GM19193 (cell line): ENCODE data around the gene GRK5.

Experiments
- POLR2A ChIP-seq: IDR thresholded peaks from 4 replicates; pipeline ENCODE4 v1.6.1; 2011; ENCODE audit not compliant: insufficient read depth, insufficient read length; ENCODE audit errors: extremely low read depth

The GRK5 gene

GRCh38 chr10:119395280-119396007 lies 188.1 kb downstream of the GRK5 start:
- TF ChIP-seq POLR2A: no peak

- no peak for TF ChIP-seq POLR2A
Measured at GRCh38 chr10:119396008-119396708, 188.8 kb downstream of the GRK5 start.

- TF ChIP-seq POLR2A: no peak
Measured at GRCh38 chr10:119396709-119397071, 189.3 kb downstream of the GRK5 start.

- TF ChIP-seq POLR2A: no peak
Measured at GRCh38 chr10:119397416-119397815, 190.0 kb downstream of the GRK5 start.

- TF ChIP-seq POLR2A: no peak
Measured at GRCh38 chr10:119398996-119399395, 191.6 kb downstream of the GRK5 start.

- no peak for TF ChIP-seq POLR2A
Measured at GRCh38 chr10:119399466-119399865, 192.1 kb downstream of the GRK5 start.

GRCh38 chr10:119401671-119402395 lies 194.5 kb downstream of the GRK5 start:
- no peak for TF ChIP-seq POLR2A

- no peak for TF ChIP-seq POLR2A
Measured at GRCh38 chr10:119403921-119404320, 196.6 kb downstream of the GRK5 start.

GRCh38 chr10:119404719-119405519 lies 197.5 kb downstream of the GRK5 start:
- TF ChIP-seq POLR2A: no peak

- no peak for TF ChIP-seq POLR2A
Measured at GRCh38 chr10:119405520-119405807, 198.1 kb downstream of the GRK5 start.

GRCh38 chr10:119406137-119406536 lies 198.8 kb downstream of the GRK5 start:
- no peak for TF ChIP-seq POLR2A

- no peak for TF ChIP-seq POLR2A
Measured at GRCh38 chr10:119406601-119407253, 199.4 kb downstream of the GRK5 start.

GRCh38 chr10:119407254-119407777 lies 199.9 kb downstream of the GRK5 start:
- TF ChIP-seq POLR2A: no peak

- TF ChIP-seq POLR2A: no peak
Measured at GRCh38 chr10:119408072-119408471, 200.7 kb downstream of the GRK5 start.
